ENCODE results near the gene RAD51C.

DNA sequence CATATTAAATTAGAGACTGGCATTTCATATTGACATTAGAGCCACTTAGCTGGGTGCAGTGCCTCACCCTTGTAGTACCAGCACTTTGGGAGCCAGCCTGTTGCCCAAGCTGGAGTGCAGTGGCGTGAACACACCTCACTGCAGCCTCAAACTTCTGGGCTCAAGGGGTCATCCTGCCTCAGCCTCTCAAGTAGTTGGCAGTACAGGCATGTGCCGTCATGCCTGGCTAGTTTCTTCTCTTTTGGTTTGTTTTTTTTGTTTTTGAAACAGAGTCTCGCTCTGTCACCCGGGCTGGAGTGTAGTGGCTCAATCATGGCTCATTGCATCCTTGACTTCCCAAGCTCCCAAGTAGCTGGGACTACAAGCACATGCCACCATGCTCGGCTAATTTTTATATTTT is 72.0 kb downstream of the RAD51C start:
- TF ChIP-seq POLR2AphosphoS5 (IDR thresholded peaks at IDR 0.05; ENCODE audit: low read depth, low read length): no peak
- TF ChIP-seq POLR2A (IDR thresholded peaks at IDR 0.05; ENCODE audit: low read depth, low read length): no peak
- no peak for TF ChIP-seq SPI1 (IDR thresholded peaks at IDR 0.05; ENCODE audit: low read depth, low read length)
- TF ChIP-seq TAF1 (IDR thresholded peaks at IDR 0.05; ENCODE audit: low read depth, low read length): no peak
- TF ChIP-seq PAX5 (IDR thresholded peaks at IDR 0.05; ENCODE audit: insufficient read depth, low read length, severe bottlenecking): peak; percentile 73
- no peak for TF ChIP-seq POU2F2 (IDR thresholded peaks at IDR 0.05; ENCODE audit: low read depth, low read length)
